Endothelial cell of umbilical vein (primary cell): Measurements from ENCODE around the gene SMAD5. TPM values are rescaled to one million over a fixed set of nuclear protein-coding genes. Genes with fewer than 3 reads are reported as not detected.

Experiments
- BruUV-seq: library from RNA; stranded (reverse); fragments of 400-500 nt; replicated peaks from 2 replicates; lab custom pipeline; 2021; lab: Mats Ljungman, UMichigan
- CTCF ChIA-PET: fragments of 300-600, 350-600 bp; sonication (Branson Sonifier 250); formaldehyde crosslinking; loops from one replicate; lab custom pipeline; 2021; ENCODE audit warnings: antibody characterized with exemption, inconsistent platforms; lab: Charles Lee
- POLR2A ChIA-PET: fragments of 300-600, 350-600 bp; sonication (Branson Sonifier 250); formaldehyde crosslinking; loops from one replicate; lab custom pipeline; 2021; ENCODE audit warnings: antibody characterized with exemption, inconsistent platforms; lab: Charles Lee
- DNase-seq: peaks from one replicate; pipeline ENCODE4 v3.0.0-alpha.2; 2011; ENCODE audit warnings: low read depth, low spot score
- FAIRE-seq: peaks from 2 replicates; lab custom pipeline; 2011; peaks lifted over from hg19 to GRCh38; lab: Jason Lieb, UNC
- H2AFZ ChIP-seq: 2 replicates; pipeline ENCODE4 v1.6.0; 2012; ENCODE audit warnings: low read depth, low read length, control low read depth, inconsistent platforms
- H3K27ac ChIP-seq: 2 replicates; pipeline ENCODE4 v1.5.1; 2011; ENCODE audit warnings: low read depth, mild to moderate bottlenecking, control low read depth, low read length, moderate library complexity; ENCODE audit not compliant: insufficient read depth
- H3K27me3 ChIP-seq, 2 experiments: 2 replicates each; pipeline versions ENCODE4 v1.6.0 to v1.6.1; 2011; ENCODE audit warnings: low read length in 2 of 2, mixed read lengths in 1 of 2; ENCODE audit not compliant: control insufficient read depth in 2 of 2, insufficient read depth in 2 of 2
- H3K36me3 ChIP-seq, 2 experiments: 2 replicates in 1 of 2; 3 replicates in 1 of 2; pipeline ENCODE4 v1.5.1; 2011; ENCODE audit warnings: low read length in 2 of 2, mild to moderate bottlenecking in 1 of 2, moderate library complexity in 1 of 2; ENCODE audit not compliant: control insufficient read depth in 2 of 2, insufficient read depth in 2 of 2; ENCODE audit errors: extremely low read depth in 1 of 2
- H3K4me1 ChIP-seq: 3 replicates; pipeline ENCODE4 v1.5.1; 2011; ENCODE audit warnings: mild to moderate bottlenecking, low read length; ENCODE audit not compliant: control insufficient read depth, insufficient read depth; ENCODE audit errors: extremely low read depth
- H3K4me2 ChIP-seq: 2 replicates; pipeline ENCODE4 v1.6.1; 2011; ENCODE audit warnings: low read length, control low read depth, mixed read lengths; ENCODE audit not compliant: insufficient read depth
- H3K4me3 ChIP-seq, 3 experiments: fragments of 200-600 bp in 1 of 3; sonication (generic), shearing (Covaris generic) in 1 of 3; replicated peaks in 1 of 3; 2 replicates each; pipeline ENCODE4 v1.5.1; 2011 to 2016; ENCODE audit warnings: control low read depth in 3 of 3, low read length in 3 of 3, mild to moderate bottlenecking in 2 of 3, inconsistent platforms in 1 of 3, low read depth in 1 of 3, moderate library complexity in 1 of 3; ENCODE audit not compliant: insufficient read depth in 1 of 3
- H3K79me2 ChIP-seq: 2 replicates; pipeline ENCODE4 v1.6.0; 2012; ENCODE audit warnings: low read length, inconsistent platforms; ENCODE audit not compliant: control insufficient read depth, insufficient read depth
- H3K9ac ChIP-seq: replicated peaks from 2 replicates; pipeline ENCODE3; 2011; ENCODE audit warnings: low read length, control low read depth; ENCODE audit not compliant: insufficient read depth; ENCODE audit errors: extremely low read depth
- H3K9me1 ChIP-seq: replicated peaks from 3 replicates; pipeline ENCODE4 v1.6.0; 2011; ENCODE audit warnings: mild to moderate bottlenecking, low read length; ENCODE audit not compliant: control insufficient read depth, insufficient read depth; ENCODE audit errors: extremely low read depth
- H3K9me3 ChIP-seq: replicated peaks from 2 replicates; pipeline ENCODE4 v1.5.1; 2012; ENCODE audit warnings: low read length, inconsistent platforms; ENCODE audit not compliant: control insufficient read depth, insufficient read depth
- H4K20me1 ChIP-seq: replicated peaks from 2 replicates; pipeline ENCODE3; 2011; ENCODE audit warnings: mild to moderate bottlenecking, low read length; ENCODE audit not compliant: control insufficient read depth, insufficient read depth; ENCODE audit errors: extremely low read depth
- CTCF ChIP-seq, 2 donors: IDR thresholded peaks; 1 replicate in 1 of 2; 2 replicates in 1 of 2; pipeline ENCODE4 v1.5.1; 2011; ENCODE audit warnings: low read length in 2 of 2, mild to moderate bottlenecking in 2 of 2, moderate library complexity in 2 of 2, control low read depth in 1 of 2, inconsistent platforms in 1 of 2, low read depth in 1 of 2; ENCODE audit not compliant: insufficient read depth in 1 of 2; ENCODE audit errors: extremely low read depth in 1 of 2
- FOS ChIP-seq: IDR thresholded peaks from 2 replicates; pipeline ENCODE4 v1.6.1; 2011; ENCODE audit warnings: mild to moderate bottlenecking, low read length, moderate library complexity, borderline replicate concordance; ENCODE audit not compliant: insufficient read depth
- GATA2 ChIP-seq: IDR thresholded peaks from 2 replicates; pipeline ENCODE4 v1.7.0; 2011; ENCODE audit warnings: low read depth, mild to moderate bottlenecking, moderate library complexity, mixed read lengths, low read length; ENCODE audit not compliant: insufficient read length, insufficient read depth
- POLR2A ChIP-seq: IDR thresholded peaks from 2 replicates; pipeline ENCODE4 v1.6.1; 2012; ENCODE audit warnings: low read depth, mild to moderate bottlenecking, control low read depth, low read length
- POLR2AphosphoS5 ChIP-seq: IDR thresholded peaks from 2 replicates; pipeline ENCODE4 v1.6.1; 2012; ENCODE audit warnings: low read depth, mild to moderate bottlenecking, control low read depth, low read length, moderate library complexity; ENCODE audit not compliant: insufficient read depth
- dilution Hi-C: fragments of 300-500 bp; cut with MboI; formaldehyde crosslinking; loops from one replicate; pipeline ENCODE4 v1.15.0; 2019; ENCODE audit warnings: low sequenced_read_pairs; ENCODE audit not compliant: extremely low pct_ligation_motif_present
- intact Hi-C: fragments of 100-400 bp; cut with micrococcal nuclease; formaldehyde crosslinking; loops from one replicate; pipeline ENCODE4 v1.10.0; 2022
- polyA plus RNA-seq, 4 experiments: library from polyadenylated mRNA; depleted of rRNA in 3 of 4; stranded (reverse) in 3 of 4; unstranded in 1 of 4; fragments of >200 nt; gene quantifications; 2 replicates each; pipeline versions ENCODE4 v1.2.1 to v1.2.3, GENCODE V29; 2011 to 2012; ENCODE audit warnings: missing spikeins in 1 of 4
- total RNA-seq: library from RNA; stranded (reverse); gene quantifications from 2 replicates; pipeline ENCODE4 v1.2.3, GENCODE V29; 2021
- TF ChIP-seq, protein P1 (sequence below): IDR thresholded peaks from 2 replicates; pipeline ENCODE4 v1.6.1; 2011; ENCODE audit not compliant: insufficient read depth, insufficient read length

The SMAD5 gene
- total and polyA plus RNA-seq, 2 donors (not counting 3 experiments of a cell fraction or from before 2014, with no cell fraction given) = 26.0 to 66.0 TPM

DNA sequence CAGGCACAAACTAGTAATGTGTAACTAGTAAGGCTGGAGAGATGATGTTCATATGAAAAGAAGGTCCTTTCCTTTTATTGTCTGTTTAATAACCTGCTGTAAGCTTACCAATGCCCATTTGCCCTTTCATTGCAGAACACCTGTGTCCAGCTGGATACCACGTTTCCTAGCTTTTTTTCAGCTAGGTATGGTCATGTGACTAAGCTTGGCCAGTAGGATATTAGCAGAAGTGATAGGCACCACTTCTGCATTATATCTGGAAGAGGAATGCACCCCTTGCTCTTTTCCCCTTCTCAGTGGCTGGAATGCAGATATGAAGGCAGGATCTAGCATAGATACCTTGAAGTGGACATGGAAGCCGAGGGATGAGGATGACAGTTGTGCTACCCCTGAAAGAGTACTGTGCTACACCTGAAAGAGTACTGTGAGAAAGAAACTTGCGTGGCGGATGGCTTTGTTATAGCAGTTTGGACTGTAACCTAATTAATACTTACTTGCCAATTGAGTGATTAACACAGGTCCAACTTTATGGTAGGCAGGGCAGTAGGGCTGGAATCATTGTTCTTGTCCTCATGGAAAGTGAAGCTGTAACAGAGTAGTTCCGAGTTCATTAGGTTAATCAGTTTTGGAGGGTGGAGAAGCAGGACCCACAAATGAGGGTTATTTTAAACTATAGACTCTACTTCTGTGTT, 53.5 kb downstream of the SMAD5 start:
- POLR2A ChIA-PET = no interaction called here
- TF ChIP-seq, protein P1, sequence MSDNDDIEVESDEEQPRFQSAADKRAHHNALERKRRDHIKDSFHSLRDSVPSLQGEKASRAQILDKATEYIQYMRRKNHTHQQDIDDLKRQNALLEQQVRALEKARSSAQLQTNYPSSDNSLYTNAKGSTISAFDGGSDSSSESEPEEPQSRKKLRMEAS = no peak
- TF ChIP-seq CTCF (IDR thresholded peaks at IDR 0.05; ENCODE audit: extremely low read depth in 1 of 2, insufficient read depth in 1 of 2, low read depth in 1 of 2, low read length in 2 of 2) (no peak), FOS (no peak), POLR2A (no peak), GATA2 (no peak), POLR2AphosphoS5 (no peak)

More for the DNA sequence above, 53.5 kb downstream of the SMAD5 start:
- intact Hi-C loops (no loop called here), dilution Hi-C loops (no loop called here)
- Histone ChIP-seq H3K36me3 (no peaks in the 10 kb centered on the region), H3K4me3 (no peak overlapping the region), H2AFZ (no peak overlapping the region), H3K27me3 (peaks cover under 1 to 5% of the 10 kb centered on the region in 2 experiments), H3K9me3 (no peaks in the 10 kb centered on the region), H3K79me2 (no peaks in the 10 kb centered on the region), H3K27ac (no peak overlapping the region), H3K4me1 (no peaks in the 10 kb centered on the region), H3K9ac (no peak overlapping the region), H4K20me1 (no peaks in the 10 kb centered on the region), H3K4me2 (no peak overlapping the region), H3K9me1 (no peaks in the 10 kb centered on the region)
- CTCF ChIA-PET = interaction anchor here (1.2 to 1.7 kb wide), 2 partner anchors 9 to 26 kb away, joined by 4 to 6 read pairs; no protein-coding TSS in a partner anchor
- no TSS peak for BruUV-seq
- DNase-seq (no peak), FAIRE-seq (no peak)
